GM12873 (cell line): ENCODE measurements around the gene GALNS.

ENCODE experiments used
- CTCF ChIP-seq: IDR thresholded peaks from 2 replicates; pipeline ENCODE4 v1.5.1; 2012; ENCODE audit warnings: low read depth, mild to moderate bottlenecking, moderate library complexity, low read length, control low read depth; ENCODE audit not compliant: insufficient read depth; ENCODE audit errors: missing control alignments

GALNS gene

GRCh38 chr16:88787579-88788314, 69.0 kb downstream of the GALNS start:
- TF ChIP-seq CTCF: no peak

- TF ChIP-seq CTCF: peak; percentile 79
These were observed 71.4 kb downstream of the GALNS start, which contains the start of gene PIEZO1 for GRCh38 chr16:88785106-88785924. Gene PIEZO1 (minus strand): TSS chr16:88785220. CDS start chr16:88784964, 256 bp downstream.

- no peak for TF ChIP-seq CTCF
These were observed 72.0 kb downstream of the GALNS start for GRCh38 chr16:88784856-88785105.

GRCh38 chr16:88784074-88784855, 72.5 kb downstream of the GALNS start:
- peak; percentile 58 for TF ChIP-seq CTCF

- no peak for TF ChIP-seq CTCF
These were observed 73.2 kb downstream of the GALNS start for GRCh38 chr16:88783391-88784073.

- TF ChIP-seq CTCF: no peak
These were observed 74.0 kb downstream of the GALNS start for GRCh38 chr16:88782454-88783390.
